Medulla oblongata (tissue), 1 donor: Measurements from ENCODE around the gene RPGRIP1L.

Source experiments
- DNase-seq: peaks from one replicate; pipeline ENCODE4 v3.0.0-alpha.2; 2015; ENCODE audit errors: extremely low spot score

The RPGRIP1L gene

GRCh38 chr16:53600616-53601015 is 103.0 kb downstream of the RPGRIP1L start:
- DNase-seq, result no peak

- no peak for DNase-seq
These were observed 103.5 kb downstream of the RPGRIP1L start for GRCh38 chr16:53600126-53600525.

- no peak for DNase-seq
These were observed 104.1 kb downstream of the RPGRIP1L start for GRCh38 chr16:53599548-53599947.

- no peak for DNase-seq
These were observed 105.0 kb downstream of the RPGRIP1L start for GRCh38 chr16:53598511-53599275.

GRCh38 chr16:53597776-53598175 is 105.9 kb downstream of the RPGRIP1L start:
- DNase-seq, result no peak

- DNase-seq, result no peak
These were observed 115.5 kb downstream of the RPGRIP1L start for GRCh38 chr16:53588081-53588648.

GRCh38 chr16:53583401-53583800 is 120.3 kb downstream of the RPGRIP1L start:
- DNase-seq, result no peak

GRCh38 chr16:53581784-53582183 is 121.9 kb downstream of the RPGRIP1L start:
- no peak for DNase-seq

- no peak for DNase-seq
These were observed 123.4 kb downstream of the RPGRIP1L start for GRCh38 chr16:53580038-53580802.

GRCh38 chr16:53576904-53577303 is 126.8 kb downstream of the RPGRIP1L start:
- no peak for DNase-seq

GRCh38 chr16:53576210-53576609 is 127.4 kb downstream of the RPGRIP1L start:
- no peak for DNase-seq

GRCh38 chr16:53571763-53572162 is 131.9 kb downstream of the RPGRIP1L start:
- DNase-seq, result no peak

GRCh38 chr16:53566552-53567245 is 137.0 kb downstream of the RPGRIP1L start:
- DNase-seq, result no peak

- DNase-seq, result no peak
These were observed 138.3 kb downstream of the RPGRIP1L start for GRCh38 chr16:53565296-53565863.

- no peak for DNase-seq
These were observed 140.2 kb downstream of the RPGRIP1L start for GRCh38 chr16:53563426-53563825.

GRCh38 chr16:53561101-53561888 is 142.4 kb downstream of the RPGRIP1L start:
- DNase-seq, result no peak

- DNase-seq, result no peak
These were observed 144.2 kb downstream of the RPGRIP1L start for GRCh38 chr16:53559270-53559951.

GRCh38 chr16:53558710-53559109 is 144.9 kb downstream of the RPGRIP1L start:
- no peak for DNase-seq

GRCh38 chr16:53556521-53556920 is 147.1 kb downstream of the RPGRIP1L start:
- DNase-seq, result no peak

- peak; percentile 79 for DNase-seq
These were observed 153.5 kb downstream of the RPGRIP1L start for GRCh38 chr16:53549970-53550690.
